PC-3 (cell line): ENCODE measurements around the gene ADCY2.

Experiments
- EZH2 ChIP-seq: fragments of 300-600 bp; sonication (generic); IDR thresholded peaks from one replicate; pipeline ENCODE4 v1.6.1; 2017; ENCODE audit warnings: antibody characterized with exemption, mild to moderate bottlenecking, low read length; ENCODE audit not compliant: unreplicated experiment
- EZH2phosphoT487 ChIP-seq: fragments of 300-600 bp; sonication (generic); IDR thresholded peaks from 2 replicates; pipeline ENCODE4 v1.6.1; 2018; ENCODE audit warnings: mild to moderate bottlenecking, antibody characterized with exemption, low read length, borderline replicate concordance
- TF ChIP-seq, protein P1 (sequence below): fragments of 300-600 bp; sonication (generic); conservative IDR thresholded peaks from 2 replicates; pipeline ENCODE4 v1.5.1; 2017; ENCODE audit warnings: antibody characterized with exemption, low read depth, mild to moderate bottlenecking, low read length

DNA sequence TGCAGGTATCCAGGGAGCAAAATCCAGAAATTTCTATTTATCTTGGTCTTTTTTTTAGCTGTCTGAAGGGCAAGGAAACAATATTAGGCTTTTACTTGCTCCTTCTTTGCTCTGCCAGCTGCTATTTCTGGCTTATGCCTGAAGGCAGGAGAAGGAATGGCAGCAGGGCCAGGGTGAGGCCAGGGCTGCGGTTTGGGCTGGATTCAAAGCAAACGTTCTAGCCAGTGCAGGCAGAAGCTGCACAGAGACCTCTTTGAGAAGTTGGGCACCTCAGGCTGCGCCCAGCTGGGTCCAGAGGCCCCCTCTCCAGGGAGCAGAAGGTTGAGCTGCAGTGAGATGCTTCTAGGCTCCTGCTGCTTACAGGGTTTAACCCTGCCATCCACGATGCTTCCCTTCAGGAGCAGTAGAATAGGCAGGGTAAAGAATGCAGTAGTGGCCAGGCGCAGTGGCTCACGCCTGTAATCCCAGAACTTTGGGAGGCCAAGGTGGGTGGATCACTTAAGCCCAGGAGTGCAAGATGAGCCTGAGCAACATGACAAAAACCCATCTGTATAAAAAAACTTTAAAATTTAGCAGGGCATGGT, 201.2 kb downstream of the ADCY2 start:
- TF ChIP-seq, protein P1, sequence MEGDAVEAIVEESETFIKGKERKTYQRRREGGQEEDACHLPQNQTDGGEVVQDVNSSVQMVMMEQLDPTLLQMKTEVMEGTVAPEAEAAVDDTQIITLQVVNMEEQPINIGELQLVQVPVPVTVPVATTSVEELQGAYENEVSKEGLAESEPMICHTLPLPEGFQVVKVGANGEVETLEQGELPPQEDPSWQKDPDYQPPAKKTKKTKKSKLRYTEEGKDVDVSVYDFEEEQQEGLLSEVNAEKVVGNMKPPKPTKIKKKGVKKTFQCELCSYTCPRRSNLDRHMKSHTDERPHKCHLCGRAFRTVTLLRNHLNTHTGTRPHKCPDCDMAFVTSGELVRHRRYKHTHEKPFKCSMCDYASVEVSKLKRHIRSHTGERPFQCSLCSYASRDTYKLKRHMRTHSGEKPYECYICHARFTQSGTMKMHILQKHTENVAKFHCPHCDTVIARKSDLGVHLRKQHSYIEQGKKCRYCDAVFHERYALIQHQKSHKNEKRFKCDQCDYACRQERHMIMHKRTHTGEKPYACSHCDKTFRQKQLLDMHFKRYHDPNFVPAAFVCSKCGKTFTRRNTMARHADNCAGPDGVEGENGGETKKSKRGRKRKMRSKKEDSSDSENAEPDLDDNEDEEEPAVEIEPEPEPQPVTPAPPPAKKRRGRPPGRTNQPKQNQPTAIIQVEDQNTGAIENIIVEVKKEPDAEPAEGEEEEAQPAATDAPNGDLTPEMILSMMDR, result no peak
- TF ChIP-seq EZH2, result no peak
- TF ChIP-seq EZH2phosphoT487, result no peak
